ENCODE results near the gene SPARC. TPM values are rescaled to one million over a fixed set of nuclear protein-coding genes. Genes with fewer than 3 reads are reported as not detected.

SPARC gene
- total RNA-seq, 2 donors from 2014 or later = 76.0 to 168 TPM

GRCh38 chr5:151611127-151611775 is 75.5 kb downstream of the SPARC start:
- no peak for TF ChIP-seq POLR2A (IDR thresholded peaks at IDR 0.05)
- TF ChIP-seq, protein P1, sequence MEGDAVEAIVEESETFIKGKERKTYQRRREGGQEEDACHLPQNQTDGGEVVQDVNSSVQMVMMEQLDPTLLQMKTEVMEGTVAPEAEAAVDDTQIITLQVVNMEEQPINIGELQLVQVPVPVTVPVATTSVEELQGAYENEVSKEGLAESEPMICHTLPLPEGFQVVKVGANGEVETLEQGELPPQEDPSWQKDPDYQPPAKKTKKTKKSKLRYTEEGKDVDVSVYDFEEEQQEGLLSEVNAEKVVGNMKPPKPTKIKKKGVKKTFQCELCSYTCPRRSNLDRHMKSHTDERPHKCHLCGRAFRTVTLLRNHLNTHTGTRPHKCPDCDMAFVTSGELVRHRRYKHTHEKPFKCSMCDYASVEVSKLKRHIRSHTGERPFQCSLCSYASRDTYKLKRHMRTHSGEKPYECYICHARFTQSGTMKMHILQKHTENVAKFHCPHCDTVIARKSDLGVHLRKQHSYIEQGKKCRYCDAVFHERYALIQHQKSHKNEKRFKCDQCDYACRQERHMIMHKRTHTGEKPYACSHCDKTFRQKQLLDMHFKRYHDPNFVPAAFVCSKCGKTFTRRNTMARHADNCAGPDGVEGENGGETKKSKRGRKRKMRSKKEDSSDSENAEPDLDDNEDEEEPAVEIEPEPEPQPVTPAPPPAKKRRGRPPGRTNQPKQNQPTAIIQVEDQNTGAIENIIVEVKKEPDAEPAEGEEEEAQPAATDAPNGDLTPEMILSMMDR (IDR thresholded peaks at IDR 0.05) = no peak
- Histone ChIP-seq H3K9me3 (no peaks in the 10 kb centered on the region), H3K27ac (no peak overlapping the region), H3K4me1 (no peaks in the 10 kb centered on the region), H3K4me3 (no peak overlapping the region), H3K27me3 (no peaks in the 10 kb centered on the region), H3K36me3 (replicated peaks in 1 of 2; ENCODE audit: insufficient read depth in 1 of 2, low read depth in 2 of 2) (no peaks in the 10 kb centered on the region)
- ATAC-seq (no peak), DNase-seq (no peak)
- WGBS, 2 donors = 93 to 95% methylated on average over 5 to 8 of the region's 8 CpGs
- intact Hi-C loops (cut with DNase I) = no loop called here

Small RNA genes within 50 kb of the gene (small RNA-seq; reads per million reads assigned to genes)
- gene RN7SKP232 = not detected

Other genes with a start within 250 kb of the SPARC start
- gene SLC36A1, start 239.3 kb downstream of the SPARC start, total RNA-seq = 10 to 100 TPM in 1 of 2 donors, 1 to 10 TPM in 1; 6.5 to 12.5 TPM
- not detected for gene FAT2, start 95.6 kb downstream of the SPARC start, total RNA-seq
- gene ATOX1, start 71.7 kb upstream of the SPARC start, total RNA-seq = 10 to 100 TPM in 1 of 2 donors, 1 to 10 TPM in 1; 6.3 to 39.7 TPM
- gene G3BP1, start 85.0 kb upstream of the SPARC start, total RNA-seq = 10 to 100 TPM; 34.6 to 64.3 TPM
- gene GLRA1, start 237.9 kb upstream of the SPARC start, total RNA-seq = not detected

All from body of pancreas (tissue), 4 donors.